ENCODE results near the gene ARID1B.

GRCh38 chr6:157143890-157144798, 367.0 kb downstream of the ARID1B start:
- no peak for TF ChIP-seq RFX5 (IDR thresholded peaks at IDR 0.05; ENCODE audit: low read depth, low read length)
- 0 out of 2 replicates have a peak, but pooled peaks have one; percentile 23 for TF ChIP-seq POLR2A (IDR thresholded peaks at IDR 0.05; ENCODE audit: low read depth, low read length)
- no peak for TF ChIP-seq CTCF (conservative IDR thresholded peaks at IDR 0.05; ENCODE audit: low read depth, low read length)
- TF ChIP-seq RCOR1 (IDR thresholded peaks at IDR 0.05; ENCODE audit: insufficient replicate concordance, low read length), result no peak
- no peak for TF ChIP-seq MXI1 (IDR thresholded peaks at IDR 0.05; ENCODE audit: borderline replicate concordance, low read depth, low read length)
- no peak for TF ChIP-seq CEBPB (IDR thresholded peaks at IDR 0.05; ENCODE audit: low read depth, low read length)
- no peak for TF ChIP-seq RAD21 (IDR thresholded peaks at IDR 0.05; ENCODE audit: low read length)
- no peak for TF ChIP-seq USF2 (IDR thresholded peaks at IDR 0.05; ENCODE audit: low read depth, low read length)
- no peak for TF ChIP-seq FOS (IDR thresholded peaks at IDR 0.05; ENCODE audit: low read depth, low read length)
- TF ChIP-seq SMC3 (IDR thresholded peaks at IDR 0.05; ENCODE audit: low read depth, low read length), result no peak

Measured in IMR-90 (cell line).